HL-60 (cell line): Measurements from ENCODE around the gene ACTR6.

Experiments used
- DNase-seq, 2 experiments: peaks; one replicate each; pipeline ENCODE4 v3.0.0-alpha.2; 2010 to 2020; ENCODE audit warnings: low read depth in 1 of 2, low spot score in 1 of 2
- H3K27ac ChIP-seq: fragments of 250-450 bp; sonication (Bioruptor Pico); replicated peaks from 2 replicates; pipeline ENCODE4 v1.5.1; 2020; ENCODE audit warnings: mild to moderate bottlenecking, moderate library complexity
- H3K27me3 ChIP-seq: fragments of 250-450 bp; sonication (Bioruptor Pico); 2 replicates; pipeline ENCODE4 v1.5.1; 2021; ENCODE audit warnings: mild to moderate bottlenecking, moderate library complexity; ENCODE audit not compliant: insufficient read depth, poor library complexity, severe bottlenecking
- H3K4me3 ChIP-seq: replicated peaks from 2 replicates; pipeline ENCODE4 v1.5.1; 2011; ENCODE audit warnings: mild to moderate bottlenecking, control low read depth, low read length; ENCODE audit not compliant: insufficient read depth
- GABPA ChIP-seq: IDR thresholded peaks from 2 replicates; pipeline ENCODE4 v1.6.1; 2012; ENCODE audit warnings: low read depth
- POLR2AphosphoS5 ChIP-seq: IDR thresholded peaks from 2 replicates; pipeline ENCODE4 v1.6.1; 2012; ENCODE audit warnings: low read depth
- SPI1 ChIP-seq: IDR thresholded peaks from 2 replicates; pipeline ENCODE4 v1.6.1; 2012; ENCODE audit warnings: low read depth, mild to moderate bottlenecking, borderline replicate concordance
- TF ChIP-seq, protein P1 (sequence below): IDR thresholded peaks from one replicate; pipeline ENCODE4 v1.5.1; 2011; ENCODE audit warnings: low read length, control low read depth, inconsistent platforms; ENCODE audit not compliant: insufficient read depth
- TF ChIP-seq, protein P2 (sequence below): IDR thresholded peaks from 2 replicates; pipeline ENCODE4 v1.6.1; 2012; ENCODE audit warnings: low read depth; ENCODE audit not compliant: insufficient replicate concordance

Gene ACTR6

DNA sequence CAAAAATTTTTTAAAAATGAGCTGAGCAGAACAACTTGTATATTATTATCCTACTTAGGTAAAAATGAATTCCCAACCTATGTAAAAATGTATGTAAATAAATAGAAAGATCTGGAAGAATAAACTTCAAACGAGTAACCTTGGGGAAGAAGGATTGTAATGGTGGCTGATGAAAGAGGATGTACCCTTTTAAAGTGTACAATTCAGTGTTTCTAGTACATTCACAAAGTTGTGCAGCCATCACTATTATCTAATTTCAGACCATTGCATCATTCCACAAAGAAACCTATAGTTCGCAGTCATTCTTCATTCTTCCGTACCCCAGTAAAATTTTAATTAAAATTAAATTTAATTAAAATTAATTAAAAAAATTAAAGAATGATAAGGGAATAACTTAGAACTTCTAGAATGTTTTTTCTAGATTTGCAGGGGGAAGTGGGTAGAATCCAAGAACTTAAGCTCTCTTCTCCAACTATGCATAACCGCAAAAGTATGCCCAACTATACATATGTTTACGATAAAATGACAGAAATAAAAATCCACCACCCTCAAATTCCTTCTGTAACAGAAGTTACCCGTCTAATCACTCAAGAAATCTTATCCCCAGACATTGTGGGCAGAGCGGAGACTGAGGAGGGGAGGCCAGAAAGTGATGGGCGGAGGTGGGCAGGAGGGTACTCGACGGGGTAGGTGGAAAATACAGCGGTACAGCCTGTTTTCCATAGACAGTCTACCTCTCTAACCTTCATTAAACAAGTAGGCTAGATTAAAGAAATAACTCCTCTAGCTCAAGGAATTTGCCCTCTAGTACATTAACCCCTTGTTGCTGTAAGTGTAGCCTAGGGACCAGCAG, 65.3 kb downstream of the ACTR6 start:
- TF ChIP-seq SPI1 (no peak), POLR2AphosphoS5 (no peak)
- TF ChIP-seq, protein P1, sequence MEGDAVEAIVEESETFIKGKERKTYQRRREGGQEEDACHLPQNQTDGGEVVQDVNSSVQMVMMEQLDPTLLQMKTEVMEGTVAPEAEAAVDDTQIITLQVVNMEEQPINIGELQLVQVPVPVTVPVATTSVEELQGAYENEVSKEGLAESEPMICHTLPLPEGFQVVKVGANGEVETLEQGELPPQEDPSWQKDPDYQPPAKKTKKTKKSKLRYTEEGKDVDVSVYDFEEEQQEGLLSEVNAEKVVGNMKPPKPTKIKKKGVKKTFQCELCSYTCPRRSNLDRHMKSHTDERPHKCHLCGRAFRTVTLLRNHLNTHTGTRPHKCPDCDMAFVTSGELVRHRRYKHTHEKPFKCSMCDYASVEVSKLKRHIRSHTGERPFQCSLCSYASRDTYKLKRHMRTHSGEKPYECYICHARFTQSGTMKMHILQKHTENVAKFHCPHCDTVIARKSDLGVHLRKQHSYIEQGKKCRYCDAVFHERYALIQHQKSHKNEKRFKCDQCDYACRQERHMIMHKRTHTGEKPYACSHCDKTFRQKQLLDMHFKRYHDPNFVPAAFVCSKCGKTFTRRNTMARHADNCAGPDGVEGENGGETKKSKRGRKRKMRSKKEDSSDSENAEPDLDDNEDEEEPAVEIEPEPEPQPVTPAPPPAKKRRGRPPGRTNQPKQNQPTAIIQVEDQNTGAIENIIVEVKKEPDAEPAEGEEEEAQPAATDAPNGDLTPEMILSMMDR: no peak
- H3K27ac ChIP-seq: peak overlapping the region; percentile 85
- H3K4me3 ChIP-seq: peak overlapping the region; percentile 64
- DNase-seq: no peak
- H3K27me3 ChIP-seq: no peaks in the 10 kb centered on the region

- peak overlapping the region; percentile 85 for H3K27ac ChIP-seq
- TF ChIP-seq, protein P2, sequence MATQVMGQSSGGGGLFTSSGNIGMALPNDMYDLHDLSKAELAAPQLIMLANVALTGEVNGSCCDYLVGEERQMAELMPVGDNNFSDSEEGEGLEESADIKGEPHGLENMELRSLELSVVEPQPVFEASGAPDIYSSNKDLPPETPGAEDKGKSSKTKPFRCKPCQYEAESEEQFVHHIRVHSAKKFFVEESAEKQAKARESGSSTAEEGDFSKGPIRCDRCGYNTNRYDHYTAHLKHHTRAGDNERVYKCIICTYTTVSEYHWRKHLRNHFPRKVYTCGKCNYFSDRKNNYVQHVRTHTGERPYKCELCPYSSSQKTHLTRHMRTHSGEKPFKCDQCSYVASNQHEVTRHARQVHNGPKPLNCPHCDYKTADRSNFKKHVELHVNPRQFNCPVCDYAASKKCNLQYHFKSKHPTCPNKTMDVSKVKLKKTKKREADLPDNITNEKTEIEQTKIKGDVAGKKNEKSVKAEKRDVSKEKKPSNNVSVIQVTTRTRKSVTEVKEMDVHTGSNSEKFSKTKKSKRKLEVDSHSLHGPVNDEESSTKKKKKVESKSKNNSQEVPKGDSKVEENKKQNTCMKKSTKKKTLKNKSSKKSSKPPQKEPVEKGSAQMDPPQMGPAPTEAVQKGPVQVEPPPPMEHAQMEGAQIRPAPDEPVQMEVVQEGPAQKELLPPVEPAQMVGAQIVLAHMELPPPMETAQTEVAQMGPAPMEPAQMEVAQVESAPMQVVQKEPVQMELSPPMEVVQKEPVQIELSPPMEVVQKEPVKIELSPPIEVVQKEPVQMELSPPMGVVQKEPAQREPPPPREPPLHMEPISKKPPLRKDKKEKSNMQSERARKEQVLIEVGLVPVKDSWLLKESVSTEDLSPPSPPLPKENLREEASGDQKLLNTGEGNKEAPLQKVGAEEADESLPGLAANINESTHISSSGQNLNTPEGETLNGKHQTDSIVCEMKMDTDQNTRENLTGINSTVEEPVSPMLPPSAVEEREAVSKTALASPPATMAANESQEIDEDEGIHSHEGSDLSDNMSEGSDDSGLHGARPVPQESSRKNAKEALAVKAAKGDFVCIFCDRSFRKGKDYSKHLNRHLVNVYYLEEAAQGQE: no peak
- TF ChIP-seq POLR2AphosphoS5: no peak
- no peaks in the 10 kb centered on the region for H3K27me3 ChIP-seq
- no peak for DNase-seq
- peak overlapping the region; percentile 64 for H3K4me3 ChIP-seq
Observed at GRCh38 chr12:100266585-100266834, 65.9 kb downstream of the ACTR6 start.

GRCh38 chr12:100266835-100267602, 66.4 kb downstream of the ACTR6 start, which contains the start of the genes DEPDC4 and SCYL2:
DEPDC4 (minus strand) TSS chr12:100267079; CDS start chr12:100267076, 3 bp downstream.
SCYL2 (plus strand) TSS chr12:100267177; CDS start chr12:100282971, 15,794 bp downstream.
- H3K27me3 ChIP-seq: no peaks in the 10 kb centered on the region
- H3K27ac ChIP-seq: peak within 1 kb of the TSS; percentile 85
- peak; percentile 59 for TF ChIP-seq GABPA
- TF ChIP-seq, protein P1: no peak
- TF ChIP-seq POLR2AphosphoS5: peak; percentile 42; the same call in 1 of the 2 replicates
- TF ChIP-seq, protein P2: no peak
- peak; percentile 9; the same call in 1 of the 2 replicates for TF ChIP-seq SPI1
- peak; percentile 92 to 95 for DNase-seq
- H3K4me3 ChIP-seq: peak within 1 kb of the TSS; percentile 64

GRCh38 chr12:100267603-100268281, 67.1 kb downstream of the ACTR6 start:
- H3K27ac ChIP-seq: peak overlapping the region; percentile 85
- DNase-seq: peak in 1 of 2 experiments; percentile 3
- no peaks in the 10 kb centered on the region for H3K27me3 ChIP-seq
- H3K4me3 ChIP-seq: peak overlapping the region; percentile 64
- TF ChIP-seq SPI1: no peak
- TF ChIP-seq, protein P1: no peak
- no peak for TF ChIP-seq POLR2AphosphoS5
- TF ChIP-seq, protein P2: no peak
- TF ChIP-seq GABPA: no peak
